Activated gamma-delta T cell treated with anti-CD3 and anti-CD28 coated beads, Interleukin-2, amount 50 U/mL, for 16 hours (primary cell): ENCODE results near the gene LMCD1.

Experiments
- DNase-seq: peaks from one replicate; pipeline ENCODE4 v3.0.0-alpha.2; 2020; ENCODE audit warnings: low read depth

LMCD1 gene, protein sequence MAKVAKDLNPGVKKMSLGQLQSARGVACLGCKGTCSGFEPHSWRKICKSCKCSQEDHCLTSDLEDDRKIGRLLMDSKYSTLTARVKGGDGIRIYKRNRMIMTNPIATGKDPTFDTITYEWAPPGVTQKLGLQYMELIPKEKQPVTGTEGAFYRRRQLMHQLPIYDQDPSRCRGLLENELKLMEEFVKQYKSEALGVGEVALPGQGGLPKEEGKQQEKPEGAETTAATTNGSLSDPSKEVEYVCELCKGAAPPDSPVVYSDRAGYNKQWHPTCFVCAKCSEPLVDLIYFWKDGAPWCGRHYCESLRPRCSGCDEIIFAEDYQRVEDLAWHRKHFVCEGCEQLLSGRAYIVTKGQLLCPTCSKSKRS

DNA sequence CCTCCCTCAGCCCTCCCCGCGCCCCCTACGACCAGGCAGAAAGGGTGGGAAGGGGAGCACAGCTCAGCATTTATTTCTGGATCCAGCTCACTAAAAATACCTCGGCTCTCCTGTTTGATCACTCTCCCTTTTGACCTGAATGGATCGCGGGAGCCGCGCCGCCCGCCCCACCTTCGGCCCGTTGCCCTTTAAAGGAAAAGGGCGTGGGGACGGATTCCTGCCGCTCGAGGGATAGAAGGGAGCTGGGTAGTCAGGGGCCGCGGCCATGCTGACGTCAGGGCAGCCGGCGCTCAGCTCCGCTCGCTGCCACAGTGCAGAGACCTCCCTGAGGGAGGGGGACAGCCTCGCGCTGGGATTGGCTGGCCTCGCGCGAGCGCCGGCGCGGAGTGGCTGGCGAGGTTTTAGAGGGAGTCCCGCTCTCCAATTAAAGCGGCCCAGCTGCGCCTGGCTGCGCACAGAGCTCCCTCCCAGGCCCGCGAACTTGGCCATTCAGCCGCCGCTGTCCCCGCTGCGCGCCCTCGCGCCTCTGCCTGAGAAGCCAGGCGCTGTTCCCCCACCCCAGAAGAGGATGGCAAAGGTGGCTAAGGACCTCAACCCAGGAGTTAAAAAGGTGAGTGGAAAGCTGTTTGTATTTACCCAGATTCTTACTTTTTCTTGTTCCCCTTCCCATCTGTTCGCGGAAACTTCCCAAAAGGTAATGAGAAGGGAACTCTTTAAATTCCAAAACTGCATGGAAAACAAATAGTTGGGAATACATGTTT is at the start of gene LMCD1:
Gene LMCD1 (plus strand): TSS at position 453 of the 761 bp plus-strand sequence. CDS start 116 bp downstream, at position 569.
- DNase-seq, result peak; percentile 38

DNA sequence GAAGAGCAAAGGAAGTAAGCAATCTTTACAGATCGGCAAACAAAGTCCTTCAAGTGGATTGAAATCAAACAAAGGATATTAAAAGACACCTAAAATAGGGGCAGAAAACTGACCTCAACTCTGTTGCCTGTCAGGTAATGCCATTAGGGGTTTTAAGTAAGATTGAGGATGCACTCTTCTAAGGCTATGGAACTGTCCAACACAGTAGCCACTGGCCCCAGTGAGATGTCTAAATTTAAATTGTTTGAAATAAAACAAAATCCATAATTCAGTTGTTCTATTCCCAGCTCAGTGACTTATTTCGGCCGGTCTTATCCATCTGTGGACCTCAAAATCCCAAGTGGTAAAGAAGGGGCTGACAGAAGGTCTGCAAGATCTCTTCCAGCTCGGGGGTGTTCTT is 49.5 kb upstream of the LMCD1 start:
- no peak for DNase-seq

DNA sequence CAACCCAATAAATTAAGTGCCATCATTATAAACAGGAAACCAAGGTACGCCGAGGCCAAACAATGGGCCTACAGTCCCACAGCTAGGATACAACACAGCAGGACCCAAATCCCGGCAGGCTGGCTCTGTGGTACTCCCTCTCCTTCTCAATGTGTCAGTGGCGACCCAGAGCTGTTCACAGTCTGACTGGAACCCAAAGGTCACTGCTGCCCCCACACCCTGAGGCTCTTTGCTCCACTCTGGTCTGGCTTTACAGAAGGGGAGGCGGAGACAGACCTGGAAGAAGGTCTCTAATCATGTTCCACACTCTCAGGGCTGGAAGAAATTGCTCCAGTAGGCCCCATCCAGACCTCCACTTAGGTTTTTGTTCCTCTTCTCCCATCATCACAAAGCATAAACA is 48.5 kb upstream of the LMCD1 start:
- DNase-seq, result no peak

DNA sequence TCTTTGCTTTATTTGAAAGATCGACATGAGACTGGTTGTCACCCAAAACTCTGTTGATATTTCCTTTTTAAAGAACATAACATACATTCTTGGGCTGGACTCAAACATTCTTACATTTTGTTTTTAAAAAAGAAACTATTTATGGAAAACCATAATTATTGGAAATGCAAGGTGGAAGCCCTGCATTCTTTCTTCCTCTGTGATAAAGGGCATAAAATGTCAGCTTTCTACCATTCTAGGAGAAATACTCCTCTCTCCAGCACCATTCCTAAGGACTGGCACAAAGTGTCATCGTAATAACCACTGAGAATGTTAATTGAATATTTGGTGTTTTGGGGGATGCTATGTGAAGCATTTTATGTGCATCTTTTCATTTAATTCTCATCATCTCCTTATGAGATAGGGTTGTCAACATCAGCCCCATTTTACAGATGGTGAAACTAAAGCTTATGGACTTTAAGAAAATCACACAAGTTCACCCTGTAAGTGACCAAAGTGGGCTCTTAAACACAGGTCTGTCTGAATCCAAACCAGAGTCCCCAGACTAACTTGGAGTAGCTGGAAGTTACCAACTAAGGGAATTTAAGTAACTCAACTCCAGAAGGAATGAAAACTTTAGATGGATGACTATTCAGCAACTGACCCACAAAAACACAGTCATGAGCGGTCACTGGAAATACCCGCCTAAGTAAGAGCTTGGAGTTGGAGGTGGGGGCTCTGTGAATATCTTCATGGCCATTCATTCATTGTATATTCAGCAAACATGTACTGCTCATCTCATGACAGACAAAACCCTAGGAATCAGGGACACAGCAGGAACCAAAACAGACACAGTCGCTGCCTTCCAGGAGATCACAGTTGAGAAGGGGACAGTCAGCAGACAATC is 45.9 kb upstream of the LMCD1 start:
- no peak for DNase-seq

DNA sequence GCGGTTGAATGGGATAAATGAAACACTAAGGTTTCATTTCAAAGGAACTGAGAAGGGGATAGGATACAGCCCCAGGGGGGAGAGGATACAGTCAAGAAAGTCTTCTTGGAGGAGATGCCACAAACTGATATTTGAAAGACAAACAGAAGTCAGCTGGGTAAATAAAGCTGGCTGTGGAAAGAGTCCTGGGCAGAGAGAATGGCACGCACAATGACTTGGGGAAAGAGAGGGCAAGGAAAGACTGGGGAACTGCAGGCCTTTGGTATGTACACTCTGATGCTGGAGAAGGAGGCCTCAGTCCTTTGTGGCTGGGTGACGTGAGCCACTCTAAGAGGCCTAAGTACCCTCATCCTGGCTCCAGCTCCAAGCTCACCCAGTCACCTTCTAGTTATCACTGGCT is 45.2 kb upstream of the LMCD1 start:
- no peak for DNase-seq

DNA sequence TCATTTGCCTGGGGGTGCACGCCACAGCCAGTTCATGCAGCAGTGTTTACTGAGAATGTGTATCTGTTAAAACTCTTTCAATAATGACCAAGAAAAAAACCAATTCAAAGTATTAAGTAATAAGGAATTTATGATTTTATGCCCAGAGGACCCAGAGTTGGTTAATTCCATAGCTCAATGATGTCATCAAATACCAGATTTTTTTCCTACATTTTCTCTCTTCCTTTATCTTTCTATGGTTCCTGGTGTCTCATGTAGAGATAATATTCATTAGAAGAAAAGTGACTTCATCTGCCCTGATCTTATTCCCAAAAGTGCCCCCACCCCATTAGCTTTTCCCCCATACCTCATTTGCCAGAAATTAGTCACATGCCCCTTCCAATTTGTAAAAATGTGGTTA is 44.6 kb upstream of the LMCD1 start:
- no peak for DNase-seq

DNA sequence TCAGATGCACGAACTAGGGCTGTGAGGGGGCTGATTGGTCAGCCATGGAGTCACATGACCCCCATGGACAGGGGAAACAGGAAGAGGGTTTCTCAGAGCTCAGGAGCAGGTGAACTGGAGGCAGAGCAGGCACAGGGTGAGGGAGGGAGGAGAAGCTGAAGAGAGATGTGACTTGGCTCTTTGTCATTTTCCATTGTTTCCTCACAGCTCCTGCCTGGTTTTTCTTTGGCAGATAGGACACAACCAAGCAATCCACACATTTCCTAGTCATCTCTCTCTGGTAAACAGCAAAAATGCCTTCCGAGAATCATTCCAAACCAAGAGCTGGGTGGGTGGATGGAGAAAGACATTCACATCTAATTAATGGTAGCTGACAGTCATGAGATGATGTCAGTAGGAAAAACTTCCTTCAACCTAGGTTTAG is 43.4 kb upstream of the LMCD1 start:
- no peak for DNase-seq

DNA sequence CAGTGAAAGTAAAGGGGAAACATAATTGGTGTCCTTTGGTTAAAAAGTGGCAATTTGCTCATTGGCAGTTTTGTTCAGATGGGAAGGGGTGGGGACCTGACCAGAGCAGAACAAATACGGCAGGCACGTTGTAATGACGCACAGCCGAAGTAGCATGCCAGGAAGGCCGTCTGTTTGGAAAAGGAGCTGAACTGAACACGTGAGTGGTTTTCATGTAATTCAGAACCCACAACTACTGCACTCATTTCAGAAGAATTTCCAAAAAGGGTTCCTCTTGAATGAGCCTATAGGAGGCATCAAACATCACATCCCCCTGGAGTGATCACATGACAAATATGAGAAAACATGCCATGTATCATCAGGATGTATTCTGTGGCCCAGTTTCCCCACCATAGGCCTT is 42.9 kb upstream of the LMCD1 start:
- no peak for DNase-seq

DNA sequence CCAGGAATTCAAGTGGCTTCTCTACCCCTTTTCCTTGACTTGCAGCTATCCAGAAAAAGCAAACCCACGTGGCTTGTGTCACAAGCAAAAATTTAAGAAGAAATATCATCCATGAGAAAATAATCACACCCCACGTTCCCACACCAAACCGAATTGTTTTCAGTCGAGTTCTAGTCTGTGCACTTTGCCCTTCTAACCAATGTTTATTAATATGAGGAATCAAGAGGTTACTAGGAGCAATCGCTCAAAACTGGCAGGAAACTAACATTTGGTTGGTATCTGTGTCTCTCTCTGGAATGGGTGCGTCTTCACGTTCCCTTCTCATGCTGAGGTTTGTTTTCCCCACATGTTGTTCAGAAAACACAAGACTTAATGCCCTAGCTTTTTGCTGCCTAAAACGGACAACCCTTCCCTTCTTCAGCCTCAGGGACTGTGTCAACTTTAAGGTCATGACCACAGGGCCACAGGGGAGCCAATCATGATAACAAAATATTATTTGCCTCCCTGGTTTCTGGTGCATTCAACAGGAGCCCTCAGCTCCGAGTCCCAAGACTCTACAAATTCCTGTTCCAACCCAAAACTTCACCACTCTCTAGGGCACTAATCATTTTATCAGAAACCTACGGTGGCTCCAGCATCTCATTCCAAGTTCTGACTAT is 41.4 kb upstream of the LMCD1 start:
- DNase-seq, result no peak

DNA sequence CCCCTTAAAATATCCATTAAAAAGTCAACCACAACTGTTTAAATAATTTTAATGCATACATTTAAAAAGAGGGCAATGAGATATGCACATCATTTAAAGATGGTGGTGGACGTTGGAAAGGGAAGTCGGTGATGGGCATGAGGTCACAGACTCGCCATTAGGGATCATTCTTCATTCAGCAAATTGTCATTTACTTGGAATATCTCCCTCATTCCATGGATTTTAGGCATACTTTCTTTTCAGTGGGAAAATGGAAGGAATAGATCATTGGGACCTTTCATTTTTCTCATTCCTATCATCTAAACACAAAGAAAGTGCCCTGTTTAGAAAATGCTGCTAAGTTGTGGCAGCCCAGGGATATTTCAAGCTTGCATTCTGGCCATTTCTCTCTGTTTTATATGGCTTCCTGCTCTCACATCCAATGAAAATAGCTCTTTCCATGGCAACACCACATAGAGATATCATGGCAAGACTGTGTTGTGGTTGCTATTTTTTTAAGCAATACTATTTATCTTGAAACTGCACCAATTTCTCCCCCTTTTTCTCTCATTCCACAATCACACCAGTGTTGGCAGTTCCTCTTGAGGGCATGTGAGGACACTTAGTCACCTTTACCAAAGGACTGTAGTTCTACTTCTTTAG is 40.7 kb upstream of the LMCD1 start:
- no peak for DNase-seq

DNA sequence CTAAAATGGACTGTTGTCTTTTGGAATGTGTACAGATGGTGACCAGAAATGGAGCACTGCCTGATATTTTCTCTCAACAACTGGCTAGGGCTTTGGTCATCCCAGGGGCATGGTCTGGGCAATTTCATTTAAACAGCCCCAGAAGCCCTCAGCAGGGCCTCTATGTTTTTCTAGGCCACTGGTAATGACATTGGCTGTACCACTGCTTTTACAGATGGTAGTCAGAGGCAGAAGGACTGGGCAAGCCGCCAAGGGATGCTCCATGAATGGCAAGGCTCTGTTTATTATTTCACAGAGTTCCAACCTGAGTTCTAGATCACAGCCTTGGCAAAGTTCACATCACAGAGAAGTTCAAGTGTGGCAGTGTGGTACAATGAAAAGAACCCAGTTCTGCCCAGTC is 37.0 kb upstream of the LMCD1 start:
- no peak for DNase-seq

DNA sequence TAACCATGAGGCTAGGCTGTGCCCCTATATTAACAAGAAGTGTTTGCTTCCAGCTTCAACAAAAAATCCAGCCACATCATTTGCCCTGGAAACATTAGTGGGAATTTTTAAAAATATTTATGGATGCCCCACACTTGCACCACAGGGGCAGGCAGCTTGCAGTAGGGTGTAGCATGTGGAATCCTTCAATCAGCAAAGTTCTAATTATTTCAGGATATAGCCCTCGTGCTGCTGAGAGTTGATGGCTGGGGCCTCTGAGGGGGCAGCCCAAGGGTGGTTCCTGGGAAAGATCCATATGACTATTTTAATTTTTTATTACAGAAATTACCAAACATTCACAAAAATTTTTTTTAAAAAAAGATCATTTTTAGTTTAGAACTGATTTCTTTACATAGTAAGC is 35.1 kb upstream of the LMCD1 start:
- no peak for DNase-seq

DNA sequence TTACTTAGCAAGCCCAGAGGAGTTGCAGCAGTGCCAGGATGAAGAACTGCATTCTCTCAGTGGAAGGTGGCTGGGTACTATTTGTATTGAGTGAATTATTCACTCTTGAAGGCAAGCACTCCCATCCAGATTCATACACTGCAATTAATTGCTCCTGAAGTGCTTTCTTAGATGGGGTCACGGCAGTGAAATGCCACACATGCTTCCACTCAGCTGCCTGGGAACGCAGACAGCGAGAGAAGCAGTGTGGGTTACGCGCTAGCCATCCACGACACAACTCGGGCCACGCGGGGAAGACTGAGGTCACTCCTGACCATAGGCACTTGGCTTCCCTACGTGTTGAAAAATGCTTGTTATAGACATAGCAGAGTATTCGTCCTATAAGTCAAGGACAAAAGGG is 30.8 kb upstream of the LMCD1 start:
- no peak for DNase-seq

DNA sequence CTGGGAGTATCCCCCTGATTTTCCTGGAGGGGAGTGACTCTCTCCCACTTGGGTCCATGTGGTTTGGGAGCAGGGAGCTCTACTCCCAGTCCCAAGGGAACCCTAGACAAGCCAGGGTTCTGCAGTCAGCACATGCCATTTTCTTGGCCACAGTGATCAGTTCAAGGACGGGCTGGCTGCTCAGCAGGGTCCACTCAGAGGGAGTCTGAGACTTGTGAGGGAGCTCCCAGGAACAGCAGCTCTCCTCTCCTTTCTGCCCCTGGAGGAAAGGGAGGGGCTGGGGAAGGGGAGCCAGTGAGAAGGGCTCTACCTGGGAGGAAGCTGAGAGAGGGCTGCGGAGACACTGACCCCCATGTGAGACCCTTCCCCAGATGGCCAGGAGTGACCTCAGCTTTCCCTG is 29.1 kb upstream of the LMCD1 start:
- no peak for DNase-seq

DNA sequence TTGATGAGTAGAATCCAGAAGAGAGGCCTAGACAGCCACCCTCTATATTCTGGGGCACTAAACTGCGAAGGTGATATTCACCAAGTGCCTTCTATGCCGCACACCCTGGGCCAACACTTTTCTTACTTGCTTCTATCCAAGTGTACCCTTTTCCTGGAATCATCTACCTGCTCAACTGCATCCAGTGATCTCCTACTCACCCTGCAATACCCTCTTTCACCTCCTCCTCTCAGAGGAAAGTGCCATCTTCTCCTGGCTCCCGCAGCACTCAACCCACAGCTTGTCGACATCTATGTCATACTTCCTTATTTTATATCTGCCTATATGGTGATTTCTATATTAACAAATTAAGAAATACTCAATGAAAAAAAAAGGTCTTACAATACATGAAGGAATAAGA is 28.6 kb upstream of the LMCD1 start:
- DNase-seq, result no peak

DNA sequence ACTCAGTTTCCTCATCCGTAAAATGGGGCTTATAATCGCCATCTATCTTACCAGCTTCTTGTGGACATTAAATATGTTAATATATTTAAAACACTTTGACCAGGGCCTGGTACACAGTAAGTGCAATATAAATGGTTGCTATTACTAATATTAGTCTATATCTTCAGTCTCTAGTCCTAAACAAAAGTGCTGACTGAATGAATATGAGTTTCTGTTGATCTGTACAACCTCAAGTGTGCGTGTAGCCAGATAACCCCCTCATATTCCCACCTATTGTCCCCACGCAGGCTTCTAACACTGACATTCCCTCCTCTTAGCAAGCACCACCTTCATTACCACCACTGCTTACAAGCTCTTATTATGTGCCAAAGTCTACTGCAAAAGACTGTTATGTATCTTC is 27.6 kb upstream of the LMCD1 start:
- DNase-seq, result no peak

DNA sequence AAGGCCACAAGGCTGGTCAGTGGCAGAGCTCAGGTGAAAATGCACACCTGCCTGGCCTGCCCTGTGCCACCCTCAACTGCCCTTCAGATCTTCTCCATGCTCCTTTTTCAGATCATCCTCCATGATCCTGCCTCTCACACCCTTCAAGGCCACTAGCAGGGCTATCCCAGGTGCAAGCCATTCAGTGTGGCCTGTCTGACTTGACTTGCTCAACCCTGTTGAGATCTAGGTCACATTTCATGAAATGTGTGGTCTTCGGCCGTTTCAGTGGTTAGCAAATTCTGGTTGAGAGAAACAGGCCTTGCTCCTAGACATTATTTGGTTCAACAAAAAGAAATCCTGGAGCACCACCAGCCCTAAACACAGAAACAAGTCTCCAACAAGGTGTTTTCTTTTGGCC is 26.6 kb upstream of the LMCD1 start:
- no peak for DNase-seq

DNA sequence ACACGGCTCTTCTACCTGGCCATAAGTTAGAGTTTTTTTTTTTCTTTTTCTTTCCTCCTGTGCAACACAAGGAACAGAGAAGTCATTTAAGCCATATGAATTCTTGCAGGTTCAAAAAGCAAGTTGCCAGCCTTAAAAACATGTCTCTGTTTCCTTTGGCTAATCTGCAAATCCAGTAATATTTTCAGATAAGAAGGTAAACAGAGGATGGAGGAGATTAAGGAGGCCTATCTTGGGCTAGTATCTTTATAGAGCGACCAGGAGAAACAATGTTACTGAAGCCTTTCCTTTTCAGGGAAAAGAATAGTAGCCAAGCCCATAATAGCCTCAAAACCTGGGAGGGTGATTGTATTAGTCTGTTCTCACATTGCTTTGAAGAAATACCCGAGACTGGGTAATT is 20.9 kb upstream of the LMCD1 start:
- DNase-seq, result no peak

DNA sequence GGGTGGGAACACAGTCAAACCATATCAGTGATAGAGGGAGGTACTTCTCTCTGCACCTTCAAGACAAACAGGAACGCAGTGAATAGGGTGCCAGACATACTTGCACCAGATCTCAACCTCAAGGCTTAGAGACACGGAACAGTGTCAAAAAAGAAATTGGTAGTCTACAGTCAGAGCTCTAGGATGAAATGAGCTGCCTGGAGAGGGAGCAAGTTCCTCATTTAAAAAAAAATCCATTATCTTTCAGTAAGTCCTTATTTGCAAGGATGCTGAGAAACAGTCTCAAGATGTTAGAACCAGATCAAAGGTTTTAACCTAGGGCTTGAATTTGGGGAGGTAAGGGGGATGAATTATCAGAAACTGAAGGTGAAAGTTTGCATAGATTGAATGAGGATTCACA is 20.2 kb upstream of the LMCD1 start:
- DNase-seq, result no peak

DNA sequence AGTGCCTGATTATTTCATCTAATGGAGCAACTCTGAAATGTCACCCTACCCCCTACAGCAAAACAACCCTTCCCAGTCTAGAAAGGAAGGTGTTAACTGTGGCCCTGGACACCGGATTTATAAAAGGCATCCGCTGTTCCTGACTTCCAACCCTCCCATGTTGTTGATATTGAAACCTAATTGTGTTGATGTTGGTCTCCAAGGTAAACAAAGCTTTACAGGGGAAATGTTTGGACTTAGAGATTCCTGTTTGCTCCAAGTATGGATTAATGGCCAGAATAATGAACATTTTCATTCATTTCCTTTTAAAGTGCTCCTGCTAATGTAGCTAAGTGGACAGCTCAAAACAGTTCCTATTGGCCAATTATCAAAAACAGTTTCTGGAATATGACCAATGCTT is 19.4 kb upstream of the LMCD1 start:
- no peak for DNase-seq

DNA sequence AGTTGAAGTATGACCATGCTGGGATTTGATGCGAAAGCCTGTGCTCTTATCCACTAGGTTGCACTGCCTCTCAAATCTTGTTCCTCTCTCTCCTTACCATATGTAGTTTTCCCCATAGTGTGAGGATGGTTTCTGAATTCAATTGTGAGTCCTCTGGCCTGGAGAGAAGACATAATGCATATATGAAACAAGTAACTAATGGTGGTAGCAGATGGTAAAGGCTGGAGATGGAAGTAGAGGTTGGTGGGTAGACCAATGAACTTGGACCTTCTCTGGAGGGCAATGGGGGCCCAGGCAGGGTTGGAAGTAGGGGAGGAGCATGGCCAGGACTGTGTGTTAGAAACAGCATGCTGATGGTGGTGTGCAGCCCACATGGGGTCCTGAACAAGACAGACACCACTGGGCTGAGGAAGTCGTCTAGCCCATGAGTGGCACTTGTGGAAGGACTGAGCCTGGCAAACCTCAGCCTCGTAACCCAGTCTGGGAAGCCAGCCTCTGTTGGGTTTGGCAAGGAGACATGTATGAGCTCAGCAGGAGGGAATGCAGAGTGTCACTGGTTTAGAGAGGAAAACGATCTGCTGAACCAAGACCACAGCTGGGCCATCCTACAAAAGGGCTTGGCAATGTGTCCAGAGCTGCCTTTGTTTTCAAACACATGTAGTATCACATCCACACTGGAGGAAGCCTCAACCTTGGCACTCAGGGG is 18.5 kb upstream of the LMCD1 start:
- no peak for DNase-seq
